Measurements from ENCODE around the gene RNF217.
A peak's percentile ranks its signal among the peaks of the same experiment; 100 is the strongest.

Gene RNF217

GRCh38 chr6:125094563-125094962 lies 132.3 kb downstream of the RNF217 start:
- DNase-seq (ENCODE audit: low read depth), result no peak
- no peak for TF ChIP-seq CTCF (IDR thresholded peaks at IDR 0.05; ENCODE audit: control insufficient read depth, extremely low read depth, insufficient read depth)
- H3K4me3 ChIP-seq (ENCODE audit: low read depth, low read length), result no peak overlapping the region

GRCh38 chr6:125095580-125096301 lies 133.5 kb downstream of the RNF217 start:
- DNase-seq (ENCODE audit: low read depth), result no peak
- TF ChIP-seq CTCF (IDR thresholded peaks at IDR 0.05; ENCODE audit: control insufficient read depth, extremely low read depth, insufficient read depth), result no peak
- H3K4me3 ChIP-seq (ENCODE audit: low read depth, low read length), result no peak overlapping the region

- TF ChIP-seq CTCF (IDR thresholded peaks at IDR 0.05; ENCODE audit: control insufficient read depth, extremely low read depth, insufficient read depth), result no peak
- no peak for DNase-seq (ENCODE audit: low read depth)
- H3K4me3 ChIP-seq (ENCODE audit: low read depth, low read length), result no peak overlapping the region
Observed at GRCh38 chr6:125097186-125097585, 134.9 kb downstream of the RNF217 start.

GRCh38 chr6:125098253-125098652 lies 136.0 kb downstream of the RNF217 start:
- H3K4me3 ChIP-seq (ENCODE audit: low read depth, low read length), result no peak overlapping the region
- TF ChIP-seq CTCF (IDR thresholded peaks at IDR 0.05; ENCODE audit: control insufficient read depth, extremely low read depth, insufficient read depth), result no peak
- no peak for DNase-seq (ENCODE audit: low read depth)

GRCh38 chr6:125099211-125100073 lies 137.2 kb downstream of the RNF217 start:
- peak overlapping the region; percentile 55 for H3K4me3 ChIP-seq (ENCODE audit: low read depth, low read length)
- TF ChIP-seq CTCF (IDR thresholded peaks at IDR 0.05; ENCODE audit: control insufficient read depth, extremely low read depth, insufficient read depth), result peak; percentile 44
- DNase-seq (ENCODE audit: low read depth), result no peak

GRCh38 chr6:125100074-125100652 lies 137.9 kb downstream of the RNF217 start:
- H3K4me3 ChIP-seq (ENCODE audit: low read depth, low read length), result peak overlapping the region; percentile 55
- TF ChIP-seq CTCF (IDR thresholded peaks at IDR 0.05; ENCODE audit: control insufficient read depth, extremely low read depth, insufficient read depth), result no peak
- DNase-seq (ENCODE audit: low read depth), result no peak

Measured in LNCaP clone FGC (cell line).